HL-60 (cell line): Measurements from ENCODE around the gene PTTG1IP.

Experiments
- CTCF ChIP-seq: IDR thresholded peaks from one replicate; pipeline ENCODE4 v1.5.1; 2011; ENCODE audit warnings: low read length, control low read depth, inconsistent platforms; ENCODE audit not compliant: insufficient read depth
- GABPA ChIP-seq: IDR thresholded peaks from 2 replicates; pipeline ENCODE4 v1.6.1; 2012; ENCODE audit warnings: low read depth
- POLR2AphosphoS5 ChIP-seq: IDR thresholded peaks from 2 replicates; pipeline ENCODE4 v1.6.1; 2012; ENCODE audit warnings: low read depth
- SPI1 ChIP-seq: IDR thresholded peaks from 2 replicates; pipeline ENCODE4 v1.6.1; 2012; ENCODE audit warnings: low read depth, mild to moderate bottlenecking, borderline replicate concordance

GRCh38 chr21:44872649-44873355 lies 688 bp downstream of the PTTG1IP start:
- TF ChIP-seq SPI1 (no peak), POLR2AphosphoS5 (no peak), CTCF (no peak), GABPA (no peak)
